ENCODE results near the gene PUS3. TPM values are rescaled to one million over a fixed set of nuclear protein-coding genes. Genes with fewer than 3 reads are reported as not detected.

Gene PUS3
- total RNA-seq, 1 experiment from 2014 or later = 11.9 TPM

GRCh38 chr11:125921042-125921441, 18.0 kb upstream of the PUS3 start:
- CTCF ChIA-PET = no interaction called here
- H3K4me3 ChIP-seq (replicated peaks in 1 of 2; ENCODE audit: low read depth in 1 of 2, low read length in 2 of 2) = no peak overlapping the region
- no peak overlapping the region for H3K9ac ChIP-seq (ENCODE audit: low read length)
- no peak overlapping the region for H3K27ac ChIP-seq (ENCODE audit: low read depth, low read length)
- no peaks in the 10 kb centered on the region for H4K20me1 ChIP-seq (ENCODE audit: insufficient read depth)
- POLR2A ChIA-PET = no interaction called here
- H3K4me1 ChIP-seq (ENCODE audit: control insufficient read depth in 1 of 2, insufficient read depth in 2 of 2, low read length in 2 of 2) = no peaks in the 10 kb centered on the region
- intact Hi-C loops (cut with micrococcal nuclease) = loop anchor here (5.0 kb wide), 1 partner anchor 201 kb away; no protein-coding TSS in a partner anchor
- DNase-seq (ENCODE audit: low read depth, low spot score) (no peak), ATAC-seq (no peak)
- TF ChIP-seq CBX3 (IDR thresholded peaks at IDR 0.05; ENCODE audit: low read depth) (no peak), ZNF274 (IDR thresholded peaks at IDR 0.05; ENCODE audit: low read depth, low read length) (no peak), EGR1 (IDR thresholded peaks at IDR 0.05; ENCODE audit: low read depth) (no peak), FOSL1 (IDR thresholded peaks at IDR 0.05; ENCODE audit: low read depth) (no peak), SIN3A (IDR thresholded peaks at IDR 0.05; ENCODE audit: low read depth) (no peak), TCF7L2 (IDR thresholded peaks at IDR 0.05; ENCODE audit: borderline replicate concordance, extremely low read depth, insufficient read depth, insufficient read length) (no peak), JUND (IDR thresholded peaks at IDR 0.05) (no peak), EZH2 (IDR thresholded peaks at IDR 0.05) (no peak), SRF (IDR thresholded peaks at IDR 0.05; ENCODE audit: low read depth) (no peak), REST (IDR thresholded peaks at IDR 0.05; ENCODE audit: low read depth) (no peak), ELF1 (IDR thresholded peaks at IDR 0.05; ENCODE audit: borderline replicate concordance, low read depth) (no peak)
- BruUV-seq (replicated peaks) = no TSS peak
- RAD21 ChIA-PET (ENCODE audit: low non-redundant PET in 1 of 2, low total read pairs in 2 of 2, uncharacterized antibody in 2 of 2, unreplicated experiment in 2 of 2) = no interaction called here
- no peak overlapping the region for H2AFZ ChIP-seq (ENCODE audit: low read depth, low read length, poor library complexity, severe bottlenecking)
- no peaks in the 10 kb centered on the region for H3K36me3 ChIP-seq (ENCODE audit: control insufficient read depth in 1 of 2, insufficient read depth in 2 of 2, low read length in 2 of 2)
- H3K9me3 ChIP-seq (ENCODE audit: control insufficient read depth in 1 of 2, insufficient read depth in 1 of 2, low read depth in 1 of 2, low read length in 2 of 2) = no peaks in the 10 kb centered on the region
- H3K4me2 ChIP-seq (ENCODE audit: low read length) = no peak overlapping the region
- H3K79me2 ChIP-seq (ENCODE audit: insufficient read depth, low read length) = no peaks in the 10 kb centered on the region
- peaks cover 7% of the 10 kb centered on the region; the same call in 1 of the 2 replicates for H3K27me3 ChIP-seq (ENCODE audit: insufficient read depth, low read length)
- no peaks in the 10 kb centered on the region for H3K9me2 ChIP-seq (ENCODE audit: insufficient read depth)

Measured in HCT116 (cell line).